NCI-H1417 (cell line): ENCODE results near the gene CALN1.
"Not testable (repeated sequence)": the region's sequence is repeated elsewhere in the genome, so short reads cannot be mapped to it uniquely, and the experiment has no call there.

Experiments used
- DNase-seq, 3 experiments: peaks; one replicate each; lab custom pipeline; 2025; lab: John Stamatoyannopoulos, UW

CALN1 gene

DNA sequence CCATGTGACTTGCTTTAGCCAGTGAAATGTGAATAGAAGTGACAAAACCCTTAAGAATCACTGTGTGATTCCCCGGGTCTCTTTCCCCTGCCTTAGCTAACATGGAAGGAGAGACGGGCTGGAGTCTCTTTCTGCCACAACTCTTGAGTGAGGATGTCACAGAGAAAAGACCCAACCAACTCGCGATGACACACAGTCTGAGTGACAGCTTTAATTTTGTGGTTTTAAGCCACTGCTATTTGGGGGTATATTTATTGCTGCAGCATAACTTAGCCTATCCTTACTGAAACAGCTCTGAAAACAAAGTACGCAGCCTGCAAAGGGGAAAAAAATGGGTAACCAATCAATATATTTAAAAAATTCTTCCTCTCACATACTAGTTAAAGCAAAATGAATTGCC lies 319.4 kb downstream of the CALN1 start:
- no peak for DNase-seq

DNA sequence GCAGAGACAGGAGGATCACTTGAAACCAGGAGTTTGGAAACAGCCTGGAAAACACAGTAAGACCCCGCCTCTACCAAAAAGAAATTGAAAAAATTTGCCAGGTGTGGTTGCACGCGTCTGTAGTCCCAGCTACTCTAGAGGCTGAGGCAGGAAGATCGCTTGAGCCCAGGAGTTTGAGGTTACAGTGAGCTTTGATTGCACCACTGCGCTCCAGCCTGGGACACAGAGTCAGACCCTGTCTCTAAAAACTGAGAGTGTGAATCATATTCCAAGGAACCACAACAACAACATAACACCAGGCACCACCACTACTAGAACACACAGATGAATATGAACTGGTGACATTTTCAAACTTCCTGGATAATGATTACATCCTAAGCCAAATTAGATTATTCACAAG lies 324.2 kb downstream of the CALN1 start:
- DNase-seq: no peak

DNA sequence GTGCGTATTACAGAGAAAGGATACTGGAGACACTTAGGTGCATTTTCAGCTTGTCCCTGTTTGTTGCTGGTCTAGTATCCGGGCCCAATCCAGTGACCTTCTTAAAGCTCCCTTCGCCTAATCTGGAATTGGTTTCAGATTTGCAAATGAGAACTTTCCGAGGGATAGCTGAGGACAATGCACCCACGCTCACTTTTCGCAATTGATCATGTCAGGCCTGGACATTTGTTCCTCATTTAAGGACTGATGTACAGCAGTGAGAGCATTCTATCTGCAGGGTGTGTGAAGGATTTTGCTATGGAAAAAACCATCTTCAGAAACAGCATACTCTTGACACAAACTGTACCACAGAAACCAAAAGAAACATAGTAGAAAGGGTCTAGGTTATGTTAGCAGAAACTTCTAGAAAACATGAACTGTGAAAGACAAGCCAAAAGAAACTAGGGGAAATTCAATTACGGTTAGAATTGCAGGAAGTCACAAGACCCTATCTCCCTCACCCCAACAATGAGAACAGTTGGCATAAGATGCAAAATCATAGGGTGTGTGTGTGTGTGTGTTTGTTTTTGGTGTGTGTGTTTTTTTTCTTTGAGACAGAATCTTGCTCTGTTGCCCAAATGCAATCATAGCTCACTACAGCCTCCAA lies 331.1 kb downstream of the CALN1 start:
- no peak for DNase-seq

DNA sequence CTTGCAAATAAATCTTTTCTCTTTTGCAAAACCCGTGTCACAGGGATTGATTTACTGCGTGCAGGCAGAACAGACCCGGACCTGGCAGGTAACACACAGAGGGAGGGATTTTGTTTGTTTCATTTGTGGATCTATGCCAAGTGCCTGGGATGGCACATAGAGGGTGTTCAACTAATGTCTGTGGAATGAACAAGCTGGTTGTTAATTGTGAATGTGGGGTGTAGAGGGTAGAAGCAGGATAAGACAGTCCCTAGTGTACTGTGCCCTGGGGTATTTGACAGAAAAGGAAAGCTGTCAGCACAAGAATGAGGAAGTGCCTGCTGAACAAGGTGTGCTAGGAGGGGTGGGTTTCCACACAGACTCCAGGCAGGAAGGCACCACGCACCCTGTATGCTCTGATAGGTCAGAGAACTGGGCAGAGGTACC lies 331.8 kb downstream of the CALN1 start:
- DNase-seq: no peak

DNA sequence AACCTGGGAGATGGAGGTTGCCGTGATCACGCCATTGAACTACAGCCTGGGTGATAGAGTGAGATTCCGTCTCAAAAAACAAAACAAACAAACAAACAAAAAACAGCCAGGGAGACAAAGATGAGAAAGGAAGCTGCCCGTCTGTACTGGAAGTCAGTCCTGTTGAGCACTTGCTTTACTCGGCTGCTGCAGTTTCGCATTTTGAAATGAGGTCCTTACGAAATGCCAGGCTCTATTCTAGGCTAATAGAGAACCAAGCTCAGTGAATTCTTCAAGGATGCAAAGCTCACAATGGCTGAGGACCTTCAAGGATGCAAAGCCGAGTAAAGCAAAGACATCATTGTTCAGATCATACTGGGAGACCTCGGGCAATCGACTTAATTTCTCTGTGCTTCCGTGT lies 333.3 kb downstream of the CALN1 start:
- no peak for DNase-seq

DNA sequence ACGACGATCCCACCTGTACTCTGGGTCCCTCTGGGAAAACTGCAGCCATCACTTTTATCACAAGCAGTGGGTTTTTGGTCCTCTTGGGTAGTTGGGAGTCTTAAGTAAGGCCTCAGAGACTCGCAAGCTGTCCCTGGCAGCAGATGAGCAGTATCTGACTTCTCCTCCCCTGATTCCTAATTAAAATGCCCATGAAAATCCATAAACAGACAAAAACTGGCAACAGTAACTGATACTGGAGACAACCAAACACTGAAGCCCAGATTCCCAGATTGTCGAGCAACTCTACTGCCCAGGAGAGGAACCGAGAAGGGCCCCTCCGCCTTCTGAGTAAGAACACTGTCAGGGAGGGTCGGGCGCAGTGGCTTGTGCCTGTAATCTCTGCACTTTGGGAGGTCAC lies 333.8 kb downstream of the CALN1 start:
- no peak for DNase-seq

DNA sequence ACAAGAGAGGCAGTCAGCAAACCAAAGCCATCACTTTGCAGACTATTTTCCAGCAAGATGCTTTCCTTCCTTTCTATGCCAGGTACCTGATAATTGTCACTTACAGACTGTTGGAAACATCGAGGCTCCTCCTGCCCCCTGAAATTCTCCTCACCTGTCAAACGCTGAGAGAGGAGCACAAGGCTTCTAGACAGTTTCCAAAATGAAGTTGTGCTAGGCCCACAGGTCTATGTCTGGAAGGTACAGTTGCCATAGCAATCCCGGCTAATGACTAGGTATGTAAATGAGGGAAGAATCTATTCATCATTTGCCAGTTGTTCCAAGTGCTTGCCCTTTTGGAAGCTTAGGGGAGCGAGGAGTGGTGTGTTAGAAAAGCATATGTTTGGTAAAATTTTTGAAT lies 334.4 kb downstream of the CALN1 start:
- DNase-seq: no peak

DNA sequence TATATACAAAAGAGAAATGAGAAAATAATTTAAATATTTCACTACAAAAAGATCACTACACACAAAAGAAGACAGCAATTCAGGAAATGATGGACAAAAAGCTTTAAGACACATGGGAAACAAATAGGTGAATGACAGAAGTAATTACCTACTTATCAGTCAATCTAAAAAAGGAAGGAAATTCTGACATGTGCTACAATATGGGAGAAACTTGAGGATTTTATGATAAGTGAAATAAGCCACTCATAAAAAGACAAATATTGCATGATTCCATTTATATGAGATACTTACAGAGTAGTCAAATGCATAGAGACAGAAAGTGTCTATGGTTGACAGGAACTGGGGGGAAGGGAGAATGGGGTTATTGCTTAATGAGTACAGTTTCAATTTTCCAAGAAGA lies 339.2 kb downstream of the CALN1 start:
- DNase-seq: no peak

DNA sequence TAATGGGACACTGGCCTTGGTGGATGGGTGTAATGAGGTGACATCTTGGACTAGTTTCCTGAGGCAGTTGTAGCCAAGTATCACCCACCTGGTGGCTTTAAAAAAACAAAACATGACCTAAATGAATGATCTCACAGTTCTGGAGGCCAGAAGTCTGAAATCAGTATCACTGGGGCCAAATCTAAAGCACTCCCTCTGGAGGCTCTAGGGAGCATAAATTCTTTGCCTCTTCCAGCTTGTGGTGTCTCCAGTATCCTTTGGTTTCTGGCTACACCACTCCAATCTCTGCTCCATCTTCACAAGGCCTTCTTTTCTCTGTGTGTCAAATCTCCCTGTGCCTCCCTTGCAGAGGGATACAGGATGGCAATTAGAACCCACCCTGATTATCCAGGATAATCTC lies 342.9 kb downstream of the CALN1 start:
- DNase-seq: no peak

DNA sequence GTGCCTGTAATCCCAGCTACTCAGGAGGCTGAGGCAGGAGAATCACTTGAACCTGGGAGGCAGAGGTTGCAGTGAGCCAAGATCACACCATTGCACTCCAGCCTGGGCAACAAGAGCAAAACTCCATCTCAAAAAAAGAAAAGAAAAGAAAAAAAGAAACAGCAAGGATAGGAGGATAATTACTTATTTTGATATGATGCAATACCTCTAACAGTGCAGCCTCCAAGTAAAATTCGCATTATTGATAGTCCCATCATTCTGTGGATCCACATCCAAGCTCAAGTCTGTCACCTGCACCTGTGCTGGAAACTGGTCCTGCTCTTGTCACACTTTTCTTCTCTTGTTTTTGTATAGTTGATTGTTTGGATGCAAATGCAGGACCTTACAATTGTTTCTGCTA lies 346.4 kb downstream of the CALN1 start:
- not testable (repeated sequence) for DNase-seq

DNA sequence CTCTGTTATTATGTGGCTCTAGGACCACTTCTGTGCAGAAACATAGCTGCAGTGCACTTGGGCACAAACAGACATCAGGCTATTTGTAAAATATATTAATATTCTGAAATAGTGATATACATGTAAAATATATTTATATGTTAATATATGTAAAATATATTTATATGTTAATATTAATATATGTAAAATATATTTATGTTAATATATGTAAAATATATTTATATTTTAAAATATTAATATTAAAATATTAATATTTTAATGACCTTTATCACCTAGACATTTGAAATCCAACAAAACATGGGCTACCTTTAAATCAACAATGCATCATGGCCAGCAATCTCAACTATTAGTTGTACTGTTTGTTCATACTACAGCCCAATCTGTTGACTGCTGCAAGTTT lies 347.2 kb downstream of the CALN1 start:
- DNase-seq: no peak

DNA sequence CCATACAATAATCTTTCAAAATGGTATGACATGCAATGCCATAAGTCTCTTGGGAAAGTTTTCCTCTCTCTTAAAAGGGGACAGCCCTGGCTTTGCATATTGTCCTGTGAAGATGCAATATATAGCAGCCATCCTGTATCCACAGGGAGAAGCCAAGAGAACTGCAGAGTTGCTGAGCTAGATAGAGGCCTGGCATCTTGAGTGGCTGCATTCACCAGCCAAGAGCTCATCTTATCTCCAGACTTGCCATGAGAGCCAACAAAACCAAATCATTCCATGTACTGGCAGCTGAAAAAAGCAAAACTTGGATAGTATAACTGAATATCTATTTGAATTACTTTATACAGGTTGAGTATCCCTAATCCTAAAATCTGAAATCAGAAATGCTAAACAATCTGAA lies 348.8 kb downstream of the CALN1 start:
- no peak for DNase-seq

DNA sequence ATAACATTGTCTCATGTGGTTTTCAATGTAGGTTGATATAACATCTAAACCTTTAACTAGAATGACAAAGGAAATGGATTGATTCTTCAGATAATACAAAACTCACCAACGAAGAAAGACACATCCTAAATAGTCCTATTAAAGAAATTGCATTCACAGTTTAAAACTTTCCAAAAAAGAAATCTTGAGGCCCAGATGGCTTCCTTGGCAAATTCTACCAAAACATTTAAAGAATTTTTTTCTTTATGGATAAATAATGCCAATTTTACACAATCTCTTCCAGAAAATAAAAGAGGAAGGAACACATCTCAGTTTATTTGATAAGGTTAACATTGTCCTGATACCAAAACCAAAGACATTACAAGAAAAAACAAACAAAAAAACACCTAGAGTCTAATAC lies 349.5 kb downstream of the CALN1 start:
- no peak for DNase-seq

DNA sequence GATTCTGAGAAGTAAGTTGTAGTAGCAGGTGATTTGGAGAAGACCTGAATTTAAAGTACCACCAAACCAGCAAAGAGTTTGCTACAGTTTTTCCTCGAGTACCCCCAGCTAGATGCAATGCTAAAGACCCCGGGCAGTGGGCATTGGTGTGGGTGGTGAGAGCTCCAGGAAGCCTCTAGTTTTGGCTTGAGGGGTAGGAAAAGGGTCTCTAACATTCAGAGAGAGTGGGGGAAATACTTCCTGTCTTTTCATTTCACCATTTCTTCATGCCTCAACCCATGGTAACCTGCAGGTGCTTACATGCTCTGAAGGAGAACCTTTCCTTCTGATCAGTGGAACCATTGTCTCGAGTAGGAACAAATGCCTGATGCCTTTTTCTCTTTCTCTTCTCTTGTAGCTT lies 352.2 kb downstream of the CALN1 start:
- DNase-seq: no peak

DNA sequence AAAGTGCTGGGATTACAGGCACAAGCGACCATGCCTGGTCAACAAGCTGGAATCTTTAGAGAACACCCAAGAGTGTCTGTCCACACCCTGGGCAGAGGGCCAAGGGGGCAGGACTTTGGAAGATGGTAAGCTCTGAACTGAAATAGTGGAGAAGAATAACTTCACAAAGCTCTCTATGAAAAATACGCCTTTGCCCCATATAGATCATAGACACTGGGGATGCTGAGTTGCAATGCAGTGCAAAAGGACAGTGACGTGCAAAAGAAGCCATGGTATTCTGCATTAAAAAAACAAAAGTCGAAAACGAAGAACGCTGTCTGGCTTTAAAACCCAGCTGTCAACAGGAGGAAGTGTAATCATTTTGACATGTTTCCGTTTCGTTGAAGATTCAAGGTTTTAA lies 353.6 kb downstream of the CALN1 start:
- DNase-seq: no peak

DNA sequence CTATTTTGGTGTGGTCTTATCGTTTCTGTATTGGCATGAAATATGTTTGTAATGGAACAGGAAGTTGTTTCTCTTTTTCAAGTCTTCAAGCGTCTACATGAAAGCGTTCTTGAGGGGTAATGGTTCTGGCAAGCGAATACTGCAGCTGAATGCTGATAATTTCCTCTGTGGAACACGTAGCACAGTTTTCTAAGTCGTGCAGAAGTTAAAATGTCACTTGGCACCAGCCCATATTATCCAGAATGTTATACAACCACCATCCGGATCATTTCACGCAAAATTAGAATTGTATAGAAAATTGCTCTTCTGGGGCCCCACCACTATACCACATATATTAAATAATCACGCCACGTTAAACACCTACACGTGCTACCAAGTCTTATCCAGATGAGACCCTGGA lies 354.3 kb downstream of the CALN1 start:
- DNase-seq: no peak

DNA sequence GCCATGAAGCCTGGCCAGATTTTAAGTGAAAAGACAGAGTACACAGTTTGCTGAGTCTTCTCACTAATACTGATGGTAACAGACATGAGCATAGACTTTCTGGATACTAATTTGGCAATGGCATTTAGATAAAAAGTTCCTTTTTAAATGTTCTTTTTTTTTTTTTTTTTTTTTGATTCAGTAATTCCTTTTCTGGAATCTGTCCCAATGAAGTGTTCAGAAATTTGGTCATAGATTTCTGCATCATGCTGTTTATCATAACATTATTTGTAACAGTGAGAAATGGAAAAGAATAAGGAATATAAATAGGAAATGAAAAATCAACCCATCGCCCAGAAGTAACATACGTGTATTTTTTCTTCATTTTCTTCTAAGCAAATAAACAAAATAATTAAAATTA lies 354.9 kb downstream of the CALN1 start:
- DNase-seq: no peak

DNA sequence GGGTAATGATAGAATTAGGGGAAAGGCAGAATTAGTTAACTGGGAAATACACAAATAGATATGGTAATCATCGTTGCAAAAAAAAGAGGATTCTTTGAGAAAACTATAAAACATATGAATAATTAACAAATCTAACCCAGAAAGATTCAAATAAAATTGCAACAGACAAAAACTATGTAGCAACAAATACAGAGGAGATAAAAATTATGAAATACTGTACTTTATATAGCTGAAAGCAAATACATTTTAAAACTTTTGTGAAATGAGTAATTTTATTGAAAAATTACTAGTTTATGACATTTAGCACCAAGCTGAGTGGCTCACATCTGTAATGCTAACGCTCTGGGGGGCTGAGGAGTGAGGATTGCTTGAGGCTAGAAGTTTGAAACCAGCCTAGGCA lies 356.7 kb downstream of the CALN1 start:
- DNase-seq: no peak

DNA sequence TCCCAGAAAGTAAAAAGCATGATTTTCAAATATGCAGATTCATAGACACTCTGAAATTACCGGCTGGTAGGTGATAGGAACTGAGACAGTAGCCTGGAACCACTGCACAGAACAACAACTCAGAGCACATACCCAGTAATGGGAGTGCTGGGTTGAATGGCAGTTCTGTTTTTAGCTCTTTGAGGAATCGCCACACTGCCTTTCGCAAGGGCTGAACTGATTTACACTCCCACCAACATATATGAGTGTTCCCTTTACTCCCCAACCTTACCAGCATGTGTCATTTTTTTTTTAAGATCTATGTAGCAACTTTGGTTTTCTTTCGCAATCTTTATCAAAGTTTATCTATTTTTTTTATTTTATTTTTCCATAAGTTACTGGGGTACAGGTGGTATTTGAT lies 358.8 kb downstream of the CALN1 start:
- no peak for DNase-seq

DNA sequence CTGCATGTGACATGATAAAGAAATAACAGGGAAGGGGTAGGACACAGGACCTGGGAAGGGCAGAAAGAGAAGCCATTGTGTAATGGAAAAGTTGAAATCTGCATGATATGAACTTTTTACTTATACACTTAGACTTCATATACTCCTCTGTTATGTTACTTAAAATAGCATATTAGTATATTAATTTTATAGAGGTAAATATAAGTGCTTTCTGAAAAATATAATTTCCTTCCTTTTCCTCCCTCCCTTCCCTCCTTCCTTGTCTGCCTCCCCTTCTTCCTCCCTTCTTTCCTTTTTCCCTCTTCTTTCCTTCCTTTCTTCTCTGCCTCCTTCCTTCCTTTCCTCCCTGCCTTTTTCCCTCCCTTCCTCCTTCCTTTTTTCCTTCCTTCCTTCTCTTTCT lies 363.7 kb downstream of the CALN1 start:
- DNase-seq: no peak

DNA sequence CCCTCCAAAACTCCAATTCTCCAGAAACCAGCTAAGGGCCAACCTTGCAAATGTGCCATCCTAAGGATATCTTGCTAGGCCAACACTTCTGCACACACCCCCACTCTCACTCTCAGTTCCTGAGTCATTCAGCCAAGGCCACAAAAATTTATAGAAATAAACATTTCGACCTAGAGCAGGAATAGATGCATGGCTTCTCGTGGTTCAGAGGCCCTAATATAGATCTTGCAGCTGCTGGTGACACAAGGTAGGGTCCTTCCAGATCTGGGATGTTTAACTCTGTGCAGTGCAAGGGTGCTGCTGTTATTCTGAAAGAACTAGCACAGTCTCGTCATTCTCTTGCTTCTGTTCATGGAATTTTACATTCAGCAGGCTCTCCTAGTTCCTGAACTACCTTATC lies 369.3 kb downstream of the CALN1 start:
- no peak for DNase-seq

DNA sequence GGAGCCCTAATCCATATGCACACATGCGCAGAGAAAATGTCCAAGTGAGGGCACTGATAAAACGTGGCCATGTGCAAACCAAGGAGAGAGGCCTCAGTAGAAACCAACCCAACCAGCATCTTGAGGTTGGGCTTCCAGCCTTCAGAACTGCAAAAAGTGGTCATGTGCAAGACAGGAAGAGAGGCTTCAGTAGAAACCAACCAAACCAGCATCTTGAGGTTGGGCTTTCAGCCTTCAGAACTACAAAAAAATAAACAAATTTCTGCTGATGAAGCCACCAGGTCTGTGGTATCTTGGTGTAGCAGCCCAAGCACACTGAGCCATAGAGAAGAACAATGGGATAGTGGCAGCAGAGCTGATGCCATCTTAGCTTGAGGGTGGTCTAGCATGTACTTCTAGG lies 371.5 kb downstream of the CALN1 start:
- no peak for DNase-seq

DNA sequence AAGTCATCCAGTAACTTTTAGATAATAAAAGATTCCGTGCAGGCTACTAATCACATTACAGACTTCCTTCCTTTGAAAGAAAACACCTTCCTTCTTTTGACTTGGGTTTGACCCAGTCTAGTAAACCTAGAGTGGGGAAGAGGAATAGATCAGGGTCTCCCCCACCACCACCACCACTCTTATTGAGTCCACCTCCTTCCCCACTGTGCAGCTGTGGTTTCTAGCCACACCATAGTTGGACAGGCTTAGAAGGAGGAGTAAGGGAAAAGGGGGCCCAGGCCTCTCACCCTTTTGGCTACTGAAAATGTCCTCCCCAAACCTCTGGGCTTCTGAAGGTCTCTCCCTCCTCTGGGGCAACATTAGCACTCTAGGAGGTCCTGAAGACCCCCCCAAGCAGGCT lies 372.7 kb downstream of the CALN1 start:
- DNase-seq: no peak

DNA sequence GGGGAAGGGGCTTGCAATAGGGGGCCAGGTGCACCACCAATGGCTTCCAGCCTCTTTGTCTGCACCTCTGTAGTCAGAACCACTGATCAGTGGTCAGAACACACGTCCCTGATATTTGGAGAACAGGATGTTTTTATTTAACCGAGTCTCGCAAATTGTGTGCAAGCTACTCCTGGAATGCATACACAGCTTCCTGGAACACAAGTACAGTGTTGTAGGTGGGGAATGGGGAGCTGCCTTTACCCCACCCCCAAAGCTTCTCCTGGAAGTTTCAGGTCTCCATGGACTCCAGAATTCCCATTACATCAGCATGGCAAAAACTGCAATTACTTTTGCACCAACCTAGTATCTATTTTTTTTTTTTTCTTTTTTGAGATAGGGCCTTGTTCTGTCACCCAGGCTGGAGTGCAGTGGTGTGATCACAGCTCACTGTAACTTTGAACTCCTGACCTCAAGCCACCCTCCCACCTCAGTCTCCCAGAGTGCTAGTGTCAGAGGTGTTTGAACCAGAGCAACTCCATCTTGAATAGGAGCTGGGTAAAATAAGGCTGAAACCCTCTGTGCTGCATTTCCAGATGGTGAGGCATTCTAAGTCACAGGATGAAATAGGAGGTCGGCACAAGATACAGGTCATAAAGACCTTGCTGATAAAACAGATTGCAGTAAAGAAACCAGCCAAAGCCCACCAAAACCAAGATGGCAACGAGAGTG lies 374.0 kb downstream of the CALN1 start:
- DNase-seq: no peak
